GM19438 (cell line): ENCODE results near the gene NOS2.
"Not testable (repeated sequence)": the region's sequence is repeated elsewhere in the genome, so short reads cannot be mapped to it uniquely, and the experiment has no call there.

Source experiments
- ATAC-seq: cut with Tn5 transposase; IDR thresholded peaks from one replicate; pipeline ENCODE4 v1.9.1; 2021; ENCODE audit warnings: low read depth; ENCODE audit not compliant: unreplicated experiment

The NOS2 gene

DNA sequence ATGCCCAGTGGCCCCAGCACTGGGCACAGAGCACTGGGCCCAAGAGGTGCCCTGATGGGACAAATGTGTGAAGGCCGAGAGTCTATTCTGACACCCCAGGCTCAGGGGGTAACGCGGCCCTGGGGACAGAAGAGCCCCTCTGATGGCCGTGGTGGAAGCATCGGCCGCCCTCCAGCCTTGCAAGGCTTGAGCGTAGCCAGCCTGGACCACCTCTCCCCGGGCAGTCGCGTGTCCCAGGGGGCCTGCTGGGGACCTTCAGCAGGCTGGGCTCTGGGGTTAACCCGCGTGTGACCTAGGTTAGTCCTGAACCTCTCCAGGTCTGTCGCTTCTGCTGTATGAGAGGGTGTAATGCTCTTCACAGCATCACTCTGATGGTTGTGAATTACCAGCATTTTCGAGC is 40.8 kb downstream of the NOS2 start:
- no peak for ATAC-seq

DNA sequence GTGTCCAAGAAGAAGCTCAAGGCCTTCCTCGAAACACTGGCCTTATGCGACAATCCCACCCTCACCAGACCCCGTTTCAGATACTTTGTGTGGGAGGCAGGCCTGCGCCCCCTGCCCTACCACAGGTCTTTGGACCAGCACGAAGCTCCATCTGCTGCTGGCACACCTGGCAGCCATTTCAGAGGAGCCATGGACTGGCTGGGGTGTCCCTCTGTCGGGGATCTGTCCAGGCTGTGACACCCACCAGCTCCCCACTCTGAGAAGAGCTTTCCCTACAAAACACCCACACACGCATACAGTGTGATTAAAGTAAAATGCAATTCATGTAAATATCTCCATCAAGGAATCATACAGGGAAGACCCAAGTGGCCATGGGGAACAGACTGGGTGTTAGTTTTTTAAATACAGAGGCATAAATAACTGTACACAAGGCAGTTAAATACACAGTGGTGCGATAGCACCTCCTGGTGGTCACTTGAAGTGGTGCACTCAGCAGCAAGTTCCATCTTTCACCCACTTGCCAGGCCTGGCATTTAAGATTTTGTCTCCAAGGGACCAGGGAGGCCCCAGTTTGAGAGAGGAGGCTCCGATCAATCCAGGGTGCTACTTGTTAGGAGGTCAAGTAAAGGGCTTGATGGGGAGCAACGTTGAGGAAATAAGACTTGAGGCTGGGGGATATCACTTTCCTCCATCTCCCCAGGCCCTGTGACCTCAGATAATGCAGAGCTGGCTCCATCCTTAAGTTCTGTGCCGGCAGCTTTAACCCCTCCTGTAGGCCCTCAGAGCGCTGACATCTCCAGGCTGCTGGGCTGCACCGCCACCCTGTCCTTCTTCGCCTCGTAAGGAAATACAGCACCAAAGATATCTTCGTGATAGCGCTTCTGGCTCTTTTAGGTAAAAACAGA is 43.6 kb downstream of the NOS2 start:
- ATAC-seq, result no peak

DNA sequence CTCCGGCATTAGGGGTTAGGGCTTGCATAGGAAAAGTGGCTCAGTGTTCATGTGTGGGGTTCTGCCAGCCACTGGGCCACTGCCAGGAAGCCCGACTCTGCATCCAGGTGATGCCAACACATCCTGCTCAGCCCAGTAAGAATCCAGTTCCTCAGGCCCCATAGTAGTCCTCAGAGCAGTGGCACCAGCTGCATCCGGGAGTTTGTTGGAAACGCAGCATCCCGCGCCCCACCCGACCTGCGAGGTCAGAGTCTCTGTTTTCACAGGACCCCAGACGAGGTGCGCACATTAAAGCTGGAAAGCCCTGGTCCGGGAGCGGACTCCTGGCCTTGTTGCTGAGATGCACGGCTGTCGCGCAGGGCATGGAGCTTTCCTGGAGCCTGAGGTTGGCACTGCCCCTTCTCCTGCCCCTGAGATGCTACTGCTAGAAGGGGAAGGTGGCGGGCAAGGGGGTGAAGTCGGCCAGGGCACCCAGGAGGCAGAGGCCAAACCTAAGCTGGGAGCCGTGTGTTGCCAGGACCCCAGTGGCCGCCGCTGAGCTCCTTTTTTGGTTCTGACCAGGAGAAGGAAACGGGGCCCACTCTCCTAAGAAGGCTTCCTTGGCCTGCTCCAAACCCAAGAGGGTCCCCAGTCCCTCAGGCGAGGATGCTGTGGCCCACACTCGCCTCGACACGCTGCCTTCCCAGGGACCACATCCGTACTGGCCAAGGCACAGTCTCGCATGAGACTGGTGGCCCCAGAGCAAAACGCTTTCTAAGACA is 44.4 kb downstream of the NOS2 start:
- ATAC-seq, result no peak

DNA sequence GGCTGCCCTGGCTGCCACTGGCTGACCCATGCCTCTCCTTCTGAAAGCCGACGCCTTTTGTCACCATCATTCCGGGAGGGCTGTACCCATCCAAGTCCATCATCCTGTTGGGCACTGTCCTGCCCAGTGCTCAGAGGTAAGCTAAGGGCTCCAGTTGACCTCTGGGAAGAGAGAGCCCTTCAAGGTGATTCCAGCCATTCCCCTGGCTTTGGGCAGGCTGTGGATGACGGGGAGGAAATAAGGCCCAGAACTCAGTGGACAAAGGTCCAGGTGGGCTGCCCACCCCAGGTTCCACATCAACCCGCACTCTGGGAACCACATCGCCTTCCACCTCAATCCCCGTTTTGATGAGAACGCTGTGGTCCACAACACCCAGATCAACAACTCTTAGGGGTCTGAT is 45.8 kb downstream of the NOS2 start:
- no peak for ATAC-seq

DNA sequence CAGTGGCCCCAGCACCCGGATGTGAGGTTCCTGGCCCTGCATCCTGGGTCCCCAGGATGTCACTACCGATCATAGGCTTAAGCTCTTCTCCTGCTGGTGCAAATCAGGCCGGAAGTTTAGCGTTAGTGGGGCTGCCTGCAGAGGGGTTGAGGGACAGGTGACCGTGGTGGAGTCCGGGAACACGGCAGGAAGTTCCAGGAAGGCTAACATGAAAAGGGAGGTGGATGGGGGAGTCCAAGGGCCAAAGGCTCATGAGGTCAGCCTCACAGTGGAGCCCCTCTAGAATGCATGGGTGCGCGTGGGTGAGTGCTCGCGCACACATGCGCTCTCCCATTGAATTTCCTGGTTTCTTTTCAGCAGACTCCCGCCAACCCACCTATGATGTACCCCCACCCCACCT is 46.6 kb downstream of the NOS2 start:
- not testable (repeated sequence) for ATAC-seq

DNA sequence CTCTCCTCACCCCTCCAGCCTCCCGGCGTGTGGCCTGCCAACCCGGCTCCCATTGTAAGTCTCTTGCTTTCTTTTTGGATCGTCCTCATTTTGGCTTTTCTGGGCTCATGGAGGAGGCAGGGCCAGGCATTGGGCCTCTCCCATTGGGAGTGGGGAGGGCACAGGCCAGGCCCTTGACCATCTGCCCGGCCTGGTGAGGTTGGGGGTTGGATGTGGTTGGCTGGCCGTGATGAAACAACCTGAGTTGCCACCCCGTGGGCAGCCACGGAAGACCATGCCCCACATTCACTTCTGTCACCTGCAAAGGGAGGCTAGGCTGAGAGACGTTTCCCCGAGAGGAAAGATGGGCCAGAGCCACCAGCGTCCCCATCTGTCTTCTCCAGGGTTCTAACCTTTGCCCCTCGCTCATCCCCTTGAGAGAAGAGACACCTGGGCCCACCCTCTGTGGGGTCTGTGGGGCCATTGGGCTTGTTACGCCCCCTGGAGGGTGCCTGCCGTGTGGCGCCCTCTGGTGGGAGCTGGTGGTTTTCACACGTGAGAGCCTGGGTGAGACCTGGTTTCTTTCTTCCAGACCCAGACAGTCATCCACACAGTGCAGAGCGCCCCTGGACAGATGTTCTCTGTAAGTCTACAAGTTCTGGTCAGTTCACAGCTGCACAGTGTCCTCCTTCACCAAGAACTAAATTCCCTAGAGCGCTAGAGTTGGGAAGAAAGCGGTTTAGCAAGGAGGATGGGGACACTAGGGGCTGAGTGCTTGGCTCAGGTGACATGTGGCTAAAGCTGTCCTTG is 47.3 kb downstream of the NOS2 start:
- ATAC-seq, result not testable (repeated sequence)

DNA sequence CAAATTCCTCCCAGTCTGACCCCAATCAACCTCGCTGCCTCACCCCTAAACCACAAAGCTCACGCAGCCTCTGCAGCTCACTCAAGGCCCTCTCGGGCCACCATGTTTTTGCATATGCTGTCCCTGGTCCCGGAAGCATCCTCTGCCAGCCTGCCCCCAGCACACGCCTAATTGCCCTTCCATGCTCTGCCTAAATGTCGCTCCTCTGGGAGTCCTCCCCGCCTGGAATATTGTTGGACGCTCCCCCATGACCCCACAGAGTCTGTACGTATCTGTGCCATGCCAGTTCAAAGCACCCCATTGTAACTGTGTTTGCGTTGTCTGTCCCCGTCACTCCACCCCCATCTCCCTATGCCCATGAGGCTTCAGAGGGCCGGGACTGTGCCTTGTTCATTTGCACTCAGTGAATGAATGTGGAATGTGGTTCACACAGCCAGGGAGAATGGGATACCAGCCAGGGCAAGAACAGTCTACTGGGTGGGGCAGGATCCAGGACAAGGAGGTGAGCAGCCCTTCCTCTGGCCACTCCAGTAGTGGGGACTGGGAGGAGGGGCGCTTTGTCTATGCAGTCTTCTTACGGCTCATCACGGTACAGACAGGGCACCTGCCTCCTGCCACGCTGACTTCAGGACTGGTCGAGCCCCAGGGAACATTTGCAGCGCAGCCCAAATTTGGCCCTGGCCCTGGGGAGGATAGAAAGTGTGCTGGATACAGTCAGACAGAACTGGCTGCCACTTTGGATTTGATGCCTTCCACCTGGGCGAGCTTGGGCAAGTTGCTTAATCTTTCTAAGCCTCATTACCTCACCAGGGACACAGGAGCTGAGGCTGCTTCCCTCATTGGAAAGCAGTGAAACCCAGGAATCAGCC is 48.5 kb downstream of the NOS2 start:
- ATAC-seq, result no peak

DNA sequence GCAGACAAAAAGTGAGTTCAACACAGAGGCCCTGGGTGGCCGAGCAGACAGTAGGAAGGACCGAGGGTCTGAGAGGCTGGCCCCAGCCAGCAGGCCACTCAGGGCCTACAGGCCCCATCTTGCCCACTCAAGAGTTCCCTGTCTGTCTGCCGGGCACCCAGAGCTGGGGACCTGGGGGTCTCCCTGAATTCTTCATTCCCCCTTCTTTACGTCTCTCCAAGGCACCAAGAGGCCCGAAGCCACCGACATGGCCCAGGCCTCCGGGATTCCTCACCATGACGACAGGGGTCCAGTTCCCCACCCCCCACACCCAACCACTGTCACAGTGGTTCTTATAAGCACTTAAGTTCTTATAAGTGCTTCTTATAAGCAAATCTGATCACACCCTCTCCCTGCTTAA is 49.2 kb downstream of the NOS2 start:
- ATAC-seq, result no peak

DNA sequence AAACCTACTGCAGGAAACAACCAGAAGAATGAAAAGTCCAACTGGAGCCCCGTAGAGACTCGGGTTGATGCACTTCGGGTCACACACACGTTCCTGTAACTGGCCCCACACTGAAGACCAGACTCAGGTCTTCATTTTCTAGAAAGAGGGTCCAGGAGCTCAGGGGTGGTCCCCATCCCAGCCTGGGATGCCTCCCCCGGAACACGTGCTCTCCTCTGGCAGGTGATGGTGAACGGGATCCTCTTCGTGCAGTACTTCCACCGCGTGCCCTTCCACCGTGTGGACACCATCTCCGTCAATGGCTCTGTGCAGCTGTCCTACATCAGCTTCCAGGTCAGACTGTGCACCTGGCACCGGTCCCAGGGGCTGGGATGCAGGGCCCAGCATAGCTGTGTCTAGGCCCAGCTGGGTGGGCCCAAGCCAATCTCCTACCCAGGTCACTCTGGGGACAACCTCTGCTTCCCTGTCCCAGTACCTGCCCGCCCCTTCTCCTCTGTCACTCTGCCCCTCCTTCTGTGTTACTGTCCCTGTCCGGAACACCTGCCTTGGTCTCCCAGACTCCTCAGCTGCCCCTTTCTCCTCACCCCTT is 50.7 kb downstream of the NOS2 start:
- not testable (repeated sequence) for ATAC-seq

DNA sequence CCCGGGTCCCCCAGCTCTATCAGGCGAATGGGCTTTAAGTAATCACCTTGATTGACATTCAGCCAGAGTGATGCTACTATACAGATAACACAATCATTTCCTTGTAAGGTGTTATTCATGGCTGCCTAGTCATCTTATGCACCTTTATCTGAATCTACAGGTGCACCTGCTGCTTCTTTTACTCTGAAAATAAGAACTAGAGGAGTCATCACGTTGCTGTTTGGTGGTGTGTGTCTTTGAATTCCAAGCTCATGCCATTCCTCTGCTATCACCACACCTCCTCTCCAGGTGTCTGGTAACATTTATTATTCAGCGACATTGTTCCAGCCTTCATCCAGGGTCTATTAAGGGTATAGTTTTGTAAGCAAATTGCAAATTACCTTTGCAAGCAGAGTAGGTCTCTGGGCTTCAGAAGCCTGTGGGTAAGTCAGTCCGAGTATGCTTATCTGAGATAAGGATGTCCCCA is 51.9 kb downstream of the NOS2 start:
- ATAC-seq, result no peak

DNA sequence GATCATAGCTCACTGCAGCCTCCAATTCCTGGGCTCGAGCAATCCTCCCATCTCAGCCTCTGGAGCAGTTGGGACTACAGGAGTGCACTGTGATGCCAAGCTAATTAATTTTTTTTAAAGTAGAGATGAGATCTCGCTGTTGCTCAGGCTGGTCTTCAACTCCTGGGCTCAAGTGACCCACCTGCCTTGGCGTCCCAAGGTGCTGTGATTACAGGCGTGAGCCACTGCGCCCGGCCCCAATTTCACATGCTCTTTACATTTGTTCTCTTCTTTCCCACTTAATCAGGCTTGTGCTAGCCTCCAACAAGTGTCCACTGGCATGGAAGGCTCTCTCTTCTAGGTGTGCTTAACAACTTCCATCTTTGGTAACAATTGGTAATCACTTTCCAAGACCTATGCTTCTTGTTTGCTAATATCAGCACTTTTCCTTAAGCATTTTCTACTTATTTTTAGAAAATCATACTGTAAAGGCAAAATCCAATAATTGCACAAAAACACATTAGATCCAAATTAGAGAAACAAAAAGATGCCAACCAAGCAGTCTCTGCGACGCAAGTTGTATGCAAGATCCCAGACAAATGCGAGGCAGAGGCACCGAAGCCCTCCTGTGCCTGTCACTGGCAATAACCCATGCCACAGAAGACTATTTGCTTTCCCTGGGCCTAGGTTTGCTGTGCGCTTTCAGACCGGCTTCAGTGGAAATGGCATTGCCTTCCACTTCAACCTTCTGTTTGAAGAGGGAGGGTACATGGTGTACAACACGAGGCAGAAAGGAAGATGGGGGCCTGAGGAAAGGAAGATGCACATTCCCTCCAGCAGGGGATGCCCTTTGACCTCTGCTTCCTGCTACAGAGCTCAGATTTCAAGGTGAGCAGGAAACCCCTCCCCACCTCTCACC is 52.6 kb downstream of the NOS2 start:
- ATAC-seq, result no peak

DNA sequence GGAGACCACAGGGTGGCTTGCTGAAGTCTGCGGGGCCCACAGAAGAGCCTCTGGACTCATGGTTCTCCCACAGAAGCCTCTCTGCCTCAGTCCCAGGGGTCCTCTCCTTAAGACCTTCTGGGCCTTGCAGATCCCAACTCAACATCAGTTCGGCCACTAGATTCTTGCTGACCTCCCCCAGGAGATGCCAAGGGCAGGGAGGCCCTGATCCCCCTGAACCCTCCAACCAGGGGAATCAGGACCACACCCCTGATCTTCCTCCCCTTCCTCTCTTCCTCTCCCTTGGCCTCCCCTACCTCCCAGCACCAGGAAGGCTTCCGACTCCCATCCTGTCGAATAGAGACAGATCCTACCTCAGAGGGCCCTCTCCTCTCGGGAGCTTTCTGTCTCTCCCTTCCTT is 53.4 kb downstream of the NOS2 start:
- no peak for ATAC-seq

DNA sequence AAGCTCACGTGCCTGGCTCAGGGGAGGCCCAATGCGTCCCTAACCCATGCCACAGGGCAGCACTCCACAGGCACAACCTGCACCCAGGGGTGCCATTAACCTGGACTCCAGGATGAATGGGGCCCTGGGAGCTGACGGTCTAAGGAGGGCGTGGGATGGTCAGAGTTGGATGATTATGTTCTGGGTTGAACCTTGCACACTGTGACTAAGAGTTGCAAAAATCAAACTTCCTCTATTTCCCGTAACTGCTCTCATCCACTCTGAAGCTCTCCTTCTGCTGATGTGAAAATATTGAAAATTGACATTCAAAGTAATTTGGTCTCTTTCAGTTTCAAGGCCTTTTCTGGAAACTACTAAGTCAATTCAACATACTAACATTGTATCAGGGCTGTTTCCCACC is 54.0 kb downstream of the NOS2 start:
- not testable (repeated sequence) for ATAC-seq

DNA sequence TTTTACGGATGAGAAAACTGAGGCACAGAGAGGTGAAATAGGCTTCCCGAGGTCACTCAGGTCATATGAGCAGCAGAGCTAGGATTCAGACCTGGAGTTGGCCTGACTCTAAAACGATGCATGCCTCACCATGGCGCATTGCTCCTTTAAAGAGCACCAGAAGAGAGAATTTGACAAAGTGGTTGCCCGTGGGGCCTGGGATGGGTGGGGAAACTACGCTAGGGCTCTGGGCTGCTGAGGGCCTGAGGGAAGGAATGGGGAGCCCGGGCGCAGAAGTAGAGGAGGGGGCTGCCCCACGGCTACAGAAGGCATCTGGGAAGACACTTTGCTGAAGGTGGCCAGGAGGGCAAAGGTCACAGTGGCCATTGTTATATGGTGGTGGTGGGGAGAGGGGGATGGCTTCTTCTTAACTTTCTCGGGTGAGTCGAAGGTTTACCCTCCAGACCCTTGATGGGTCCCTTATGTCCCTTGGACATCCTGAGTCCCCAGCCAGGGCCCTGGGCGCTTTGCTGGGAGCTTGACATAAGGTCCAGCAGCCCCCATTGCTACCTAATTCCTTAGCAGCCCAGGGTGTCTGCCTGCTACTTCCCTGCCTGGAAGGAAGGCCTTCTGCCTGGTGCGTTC is 55.0 kb downstream of the NOS2 start:
- not testable (repeated sequence) for ATAC-seq

DNA sequence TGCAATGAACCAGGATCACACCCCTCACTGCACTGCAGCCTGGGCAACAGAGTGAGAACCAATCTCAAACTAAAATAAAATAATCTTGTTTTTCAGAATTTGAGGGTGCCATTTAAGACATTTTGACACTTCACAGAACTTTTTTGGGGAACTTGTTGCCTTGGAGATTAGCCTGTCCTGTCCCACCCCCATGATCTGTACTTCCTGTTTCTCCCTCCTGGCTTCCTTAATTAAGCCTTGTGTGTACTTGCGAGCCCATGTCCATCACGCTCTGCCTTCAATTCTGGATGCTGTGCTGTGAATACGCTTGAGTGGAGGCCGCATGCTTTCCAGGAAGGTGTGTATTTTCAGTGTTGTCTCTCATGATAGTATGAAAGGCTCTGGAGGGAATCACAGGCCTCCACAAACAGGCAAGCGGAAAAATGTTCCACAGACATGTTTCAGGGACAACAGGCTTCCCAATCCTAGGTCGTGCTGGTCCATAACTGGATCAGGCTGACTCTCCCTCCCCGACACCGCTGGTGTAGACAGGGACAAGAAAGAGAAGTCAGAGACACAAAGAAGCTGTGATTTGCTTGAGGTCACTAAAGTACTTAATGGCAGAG is 56.9 kb downstream of the NOS2 start:
- ATAC-seq, result no peak

DNA sequence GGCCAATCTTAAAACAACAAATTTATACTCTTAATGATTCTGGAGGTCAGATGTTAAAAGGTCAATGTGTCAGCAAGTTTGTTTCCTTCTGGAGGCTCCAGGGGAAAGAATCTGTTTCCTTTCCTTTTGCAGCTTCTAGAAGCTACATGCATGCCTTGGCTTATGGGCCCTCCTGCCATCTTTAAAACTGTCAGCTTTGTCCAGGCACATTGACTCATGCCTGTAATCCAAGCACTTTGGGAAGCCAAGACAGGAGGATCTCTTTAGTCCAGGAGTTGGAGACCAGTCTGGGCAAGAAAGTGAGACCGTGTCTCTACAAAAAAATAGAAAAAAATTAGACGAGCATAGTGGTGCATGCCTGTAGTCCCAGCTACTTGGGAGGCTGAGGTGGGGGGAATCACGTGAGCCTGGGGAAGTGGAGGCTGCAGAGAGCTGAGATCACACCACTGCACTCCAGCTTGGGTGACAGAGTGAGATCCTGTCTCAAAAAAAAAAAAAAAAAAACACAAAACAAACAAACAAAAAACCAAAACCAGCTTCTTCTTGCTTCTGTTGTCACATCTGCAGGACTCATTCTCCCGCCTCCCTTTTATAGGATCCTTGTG is 58.3 kb downstream of the NOS2 start:
- no peak for ATAC-seq

DNA sequence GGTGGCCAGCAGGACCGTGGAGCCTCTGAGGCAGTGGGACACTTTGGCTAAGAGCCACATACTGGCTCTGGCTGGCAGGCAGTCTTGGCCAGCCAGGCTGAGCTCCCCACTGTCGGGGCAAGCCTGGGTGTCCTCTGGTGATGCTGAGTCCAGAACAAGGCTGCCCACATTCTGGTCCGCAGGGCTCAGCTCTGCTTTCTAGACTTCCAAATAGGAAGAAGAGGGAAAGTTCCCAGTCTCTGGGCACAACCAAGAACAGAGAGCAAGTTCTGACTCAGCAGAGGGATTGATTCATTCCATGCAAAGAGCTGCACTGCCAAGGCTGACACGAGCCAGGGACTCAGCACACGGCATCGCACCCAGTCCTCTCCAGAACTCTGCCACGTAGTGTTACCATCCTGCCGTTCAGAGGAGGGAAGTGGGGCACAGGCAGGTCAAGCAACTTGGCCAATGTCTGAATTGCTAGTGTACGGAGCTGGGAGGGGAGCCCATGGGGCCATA is 58.9 kb downstream of the NOS2 start:
- ATAC-seq, result no peak
